ENCODE data around the gene MAP4K2.

The MAP4K2 gene

GRCh38 chr11:64790205-64791095 lies 12.6 kb downstream of the MAP4K2 start:
- DNase-seq = no peak

GRCh38 chr11:64789331-64790204 lies 13.4 kb downstream of the MAP4K2 start:
- no peak for DNase-seq

GRCh38 chr11:64788321-64789215 lies 14.4 kb downstream of the MAP4K2 start:
- DNase-seq = no peak

GRCh38 chr11:64787526-64788320 lies 15.3 kb downstream of the MAP4K2 start:
- DNase-seq = peak; percentile 55 to 67

GRCh38 chr11:64786308-64786707 lies 16.7 kb downstream of the MAP4K2 start:
- DNase-seq = no peak

- DNase-seq = no peak
Observed at GRCh38 chr11:64784813-64785581, 18.0 kb downstream of the MAP4K2 start.

- DNase-seq = peak; percentile 98 to 99
Observed at GRCh38 chr11:64778473-64779298, 24.3 kb downstream of the MAP4K2 start, which contains the start of gene SF1. TSS of gene SF1 (minus strand) at chr11:64778542. CDS start at chr11:64778392, 150 bp downstream.

GRCh38 chr11:64778223-64778472 lies 24.9 kb downstream of the MAP4K2 start:
- DNase-seq = no peak

- DNase-seq = peak; percentile 79 to 85
Observed at GRCh38 chr11:64777449-64778222, 25.4 kb downstream of the MAP4K2 start.

- DNase-seq = no peak
Observed at GRCh38 chr11:64776875-64777274, 26.1 kb downstream of the MAP4K2 start.

GRCh38 chr11:64776425-64776824 lies 26.6 kb downstream of the MAP4K2 start:
- DNase-seq = no peak

GRCh38 chr11:64774144-64774543 lies 28.9 kb downstream of the MAP4K2 start:
- no peak for DNase-seq

- no peak for DNase-seq
Observed at GRCh38 chr11:64772303-64773018, 30.6 kb downstream of the MAP4K2 start.

- no peak for DNase-seq
Observed at GRCh38 chr11:64771861-64772260, 31.2 kb downstream of the MAP4K2 start.

- DNase-seq = no peak
Observed at GRCh38 chr11:64770120-64770519, 32.9 kb downstream of the MAP4K2 start.

- DNase-seq = no peak
Observed at GRCh38 chr11:64769283-64769682, 33.7 kb downstream of the MAP4K2 start.

- DNase-seq = no peak
Observed at GRCh38 chr11:64768300-64768694, 34.7 kb downstream of the MAP4K2 start.

Measured in activated CD4-positive, alpha-beta T cell treated with anti-CD3 and anti-CD28 coated beads for 4 hours (primary cell).